NCI-H345 treated with DMSO at 0.1 percent for 48 hours (cell line): ENCODE data around the gene ABLIM3.
"Not testable (repeated sequence)": the region's sequence is repeated elsewhere in the genome, so short reads cannot be mapped to it uniquely, and the experiment has no call there.

Experiments used
- DNase-seq: peaks from one replicate; lab custom pipeline; 2025; ENCODE audit not compliant: unreplicated experiment; lab: John Stamatoyannopoulos, UW

The ABLIM3 gene

DNA sequence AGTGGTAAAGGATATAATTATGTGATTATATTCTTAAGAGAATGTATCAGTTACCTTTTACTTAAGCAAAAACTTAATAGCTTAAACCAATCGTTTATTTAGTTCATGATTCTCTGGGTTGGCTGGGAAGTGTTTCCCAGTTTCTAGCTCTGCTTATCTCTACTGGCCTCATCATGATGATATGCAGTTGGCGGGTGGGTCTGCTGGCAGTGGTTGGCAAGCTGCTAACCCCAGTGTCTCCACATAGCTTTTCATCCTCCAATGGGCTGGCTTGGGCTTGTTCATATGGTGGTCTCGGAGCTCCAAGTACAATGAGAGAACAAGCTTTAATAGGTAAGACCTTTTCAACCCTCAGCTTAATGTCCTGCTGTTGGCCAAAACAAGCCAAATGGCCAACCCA is 43.8 kb downstream of the ABLIM3 start:
- DNase-seq = no peak

DNA sequence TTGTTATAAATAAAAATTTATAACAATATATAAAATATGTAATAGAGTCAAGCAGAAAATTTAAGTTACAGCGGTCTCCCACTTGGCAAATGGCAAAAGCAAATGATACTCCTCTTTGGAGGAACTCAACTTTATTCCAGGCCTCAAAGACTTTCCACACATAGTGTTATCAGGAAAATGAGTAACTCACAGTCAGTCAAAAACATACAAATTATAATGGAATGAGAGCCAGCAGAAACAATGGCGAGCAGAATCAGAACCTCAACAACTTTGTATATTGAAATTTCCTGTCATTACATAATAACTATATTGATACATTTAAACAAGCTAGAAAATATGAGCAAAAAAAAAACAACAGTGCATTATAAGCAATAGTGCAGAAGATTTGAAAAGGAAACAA is 45.2 kb downstream of the ABLIM3 start:
- DNase-seq = no peak

DNA sequence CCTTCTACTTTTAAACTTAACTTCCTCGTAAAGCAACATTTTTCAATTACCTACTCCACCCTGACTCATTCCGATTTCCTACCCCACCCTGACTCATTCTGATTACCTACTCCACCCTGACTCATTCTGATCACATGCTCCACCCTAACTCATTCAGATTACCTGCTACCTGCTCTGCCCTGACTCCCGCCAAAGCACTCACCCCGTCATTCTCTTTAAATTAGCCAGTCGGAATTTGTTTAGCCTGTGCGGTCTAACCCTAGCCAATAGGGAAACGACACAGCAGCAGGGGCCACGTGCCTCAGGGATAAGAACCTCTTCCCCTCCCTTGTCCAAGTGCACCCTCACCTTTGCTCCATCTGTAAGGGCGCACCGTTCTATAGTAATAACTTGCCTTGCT is 46.3 kb downstream of the ABLIM3 start:
- not testable (repeated sequence) for DNase-seq

- DNase-seq = no peak
These were observed 47.1 kb downstream of the ABLIM3 start for GRCh38 chr5:149188383-149188782.

GRCh38 chr5:149195337-149195887 is 54.1 kb downstream of the ABLIM3 start:
- DNase-seq = no peak

- DNase-seq = no peak
These were observed 54.7 kb downstream of the ABLIM3 start for GRCh38 chr5:149195962-149196361.

GRCh38 chr5:149198148-149198547 is 56.9 kb downstream of the ABLIM3 start:
- DNase-seq = no peak

GRCh38 chr5:149200355-149200754 is 59.1 kb downstream of the ABLIM3 start:
- no peak for DNase-seq

DNA sequence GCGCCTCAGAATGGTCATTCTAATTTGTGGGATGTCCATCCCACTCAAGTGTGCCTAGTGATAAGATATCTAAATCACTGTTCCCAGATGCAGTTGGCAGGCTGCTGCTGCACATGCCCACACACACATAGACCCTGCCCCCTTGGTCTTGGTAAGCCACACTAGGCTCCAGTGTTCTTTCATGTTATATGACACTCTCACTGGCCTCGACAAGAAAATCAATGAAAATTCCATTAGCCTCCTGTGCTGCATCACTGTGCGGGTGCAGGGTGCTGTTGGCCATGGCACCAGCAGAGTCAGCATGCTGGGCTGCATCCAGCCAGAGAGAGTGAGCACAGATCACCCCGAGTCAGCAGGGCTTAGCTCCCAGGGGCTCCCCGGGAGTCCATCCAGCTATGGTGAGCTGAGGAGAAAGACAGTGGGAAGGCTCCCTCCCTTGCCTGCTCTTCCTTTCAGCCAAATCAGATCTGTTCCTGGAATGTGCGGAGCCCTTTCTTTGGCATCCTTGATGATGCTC is 59.9 kb downstream of the ABLIM3 start:
- DNase-seq = no peak

GRCh38 chr5:149202910-149203451 is 61.7 kb downstream of the ABLIM3 start:
- DNase-seq = no peak

- no peak for DNase-seq
These were observed 62.7 kb downstream of the ABLIM3 start for GRCh38 chr5:149203921-149204441.

GRCh38 chr5:149205625-149206523 is 64.6 kb downstream of the ABLIM3 start:
- no peak for DNase-seq

DNA sequence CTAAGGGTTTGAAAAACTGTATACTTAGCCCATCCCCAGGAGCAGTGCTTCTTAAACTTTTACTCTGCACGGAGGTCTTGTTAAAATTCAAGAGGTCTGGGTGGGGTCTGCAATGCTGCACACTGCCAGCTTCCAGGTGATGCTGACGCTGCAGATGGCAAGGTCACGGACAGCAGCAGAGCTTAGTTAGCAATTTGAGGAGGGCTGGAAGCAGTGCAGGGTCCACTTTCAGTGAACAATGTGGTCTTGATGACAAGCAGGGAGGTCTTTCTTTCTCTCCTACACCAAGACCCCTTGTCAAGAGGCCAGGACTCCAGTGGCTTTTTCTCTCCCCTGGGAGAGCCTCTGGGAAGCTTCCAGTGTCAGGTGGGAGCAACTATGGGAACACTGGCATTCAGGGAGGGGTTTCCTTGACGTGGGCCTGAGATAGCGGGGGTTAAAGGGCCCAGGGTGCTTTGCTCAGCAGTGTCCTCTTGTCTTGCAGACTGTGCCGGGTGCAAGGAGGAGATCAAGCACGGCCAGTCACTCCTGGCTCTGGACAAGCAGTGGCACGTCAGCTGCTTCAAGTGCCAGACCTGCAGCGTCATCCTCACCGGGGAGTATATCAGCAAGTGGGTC is 65.3 kb downstream of the ABLIM3 start:
- DNase-seq = no peak

- DNase-seq = no peak
These were observed 66.5 kb downstream of the ABLIM3 start for GRCh38 chr5:149207831-149208230.

- no peak for DNase-seq
These were observed 68.9 kb downstream of the ABLIM3 start for GRCh38 chr5:149210225-149210624.

DNA sequence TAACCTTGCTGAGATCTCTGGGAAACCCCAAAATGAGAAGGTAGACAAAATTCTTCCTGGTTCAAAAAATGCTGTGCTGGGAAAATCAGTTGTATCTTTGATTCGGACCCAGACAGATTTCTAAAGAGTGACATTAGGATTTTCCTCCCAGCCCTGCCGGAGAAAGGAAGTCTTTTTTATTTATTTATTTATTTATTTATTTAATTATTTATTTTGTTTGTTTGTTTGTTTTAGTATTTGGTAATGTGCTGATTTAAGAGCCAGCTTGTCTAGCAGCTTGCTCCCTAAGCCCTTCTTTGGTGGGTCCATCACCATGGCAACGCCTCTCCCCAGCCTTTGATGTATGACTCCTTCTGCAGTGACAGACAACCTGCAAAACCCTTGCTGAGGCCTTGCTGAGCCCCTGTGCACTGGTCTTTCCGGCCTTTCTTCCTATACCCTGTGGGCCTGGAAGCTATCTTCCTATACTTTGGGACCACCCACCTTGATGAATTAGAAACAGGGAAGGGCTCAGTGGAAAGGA is 69.7 kb downstream of the ABLIM3 start:
- no peak for DNase-seq

DNA sequence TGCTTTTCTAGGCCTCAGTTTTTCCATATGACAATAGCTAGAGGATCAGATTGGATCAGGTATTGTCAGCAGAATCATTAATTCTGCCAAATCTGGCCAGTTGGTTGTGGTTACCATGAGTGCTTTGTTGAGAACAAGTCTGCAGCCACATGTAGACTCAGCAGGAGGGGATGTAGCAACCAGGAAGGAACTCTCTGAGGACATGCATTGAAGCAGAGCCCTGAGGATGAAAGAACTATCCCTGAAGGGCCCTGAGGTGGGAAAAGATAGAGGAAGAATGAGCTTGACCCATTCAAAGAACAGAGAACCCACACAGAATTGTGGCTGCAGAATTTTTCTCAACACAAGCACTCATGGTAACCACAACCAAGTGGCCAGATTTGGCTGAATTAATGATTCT is 70.3 kb downstream of the ABLIM3 start:
- DNase-seq = no peak

- DNase-seq = no peak
These were observed 71.1 kb downstream of the ABLIM3 start for GRCh38 chr5:149212198-149212951.

- DNase-seq = no peak
These were observed 72.1 kb downstream of the ABLIM3 start for GRCh38 chr5:149213264-149213880.

DNA sequence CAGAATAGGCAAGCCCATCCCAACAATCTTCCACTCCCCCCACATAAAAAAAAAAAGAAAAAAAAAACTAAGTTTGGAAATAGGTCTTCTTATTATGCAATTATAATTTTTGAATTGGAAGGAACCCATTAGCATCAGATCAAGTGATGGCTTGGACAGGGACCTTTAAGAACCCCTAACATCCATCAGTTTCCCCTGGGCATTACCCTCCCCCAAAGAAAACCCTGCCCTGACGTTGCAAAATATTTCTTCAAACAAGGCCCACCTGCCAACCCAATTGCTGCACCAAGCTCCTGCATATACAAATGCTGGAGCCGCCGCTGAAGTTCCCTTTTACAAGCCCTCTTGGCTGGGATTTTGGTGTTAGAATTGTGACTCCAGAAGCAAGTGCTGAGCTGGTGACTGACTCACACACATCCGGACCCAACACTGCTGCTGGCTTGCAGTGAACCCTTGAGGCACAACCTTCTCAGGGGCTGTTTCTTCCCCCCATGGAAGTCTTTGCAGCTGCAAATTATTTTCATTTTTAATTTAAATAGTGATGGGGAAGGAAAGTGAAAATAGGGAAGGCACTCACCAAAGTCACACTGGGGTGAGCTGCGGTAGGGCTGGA is 74.3 kb downstream of the ABLIM3 start:
- DNase-seq = no peak
